IMR-90 (cell line): ENCODE data around the gene SLC19A2. TPM values are rescaled to one million over a fixed set of nuclear protein-coding genes. Genes with fewer than 3 reads are reported as not detected.

Source experiments
- ATAC-seq: fragments of 200-7000 bp; cut with Tn5 transposase; 2 replicates; pipeline ENCODE4 v1.9.1; 2020; ENCODE audit warnings: low read depth, mild to moderate bottlenecking, moderate library complexity
- BruUV-seq: library from RNA; stranded (reverse); fragments of 400-500 nt; replicated peaks from 2 replicates; lab custom pipeline; 2021; lab: Mats Ljungman, UMichigan
- CTCF ChIA-PET: fragments of 300-600 bp; formaldehyde crosslinking; extraction: SDS; loops from one replicate; lab custom pipeline; 2021; ENCODE audit warnings: antibody characterized with exemption; lab: Yijun Ruan, JAX
- POLR2A ChIA-PET: fragments of 300-600 bp; sonication (Branson Sonifier 250); formaldehyde crosslinking; loops from one replicate; lab custom pipeline; 2022; ENCODE audit warnings: antibody characterized with exemption; ENCODE audit not compliant: unreplicated experiment; lab: Charles Lee
- DNase-seq: peaks from one replicate; pipeline ENCODE4 v3.0.0; 2013
- H2AFZ ChIP-seq: replicated peaks from 2 replicates; pipeline ENCODE3; 2013; ENCODE audit warnings: low read length, mild to moderate bottlenecking; ENCODE audit not compliant: poor library complexity
- H2AK5ac ChIP-seq: 2 replicates; pipeline ENCODE4 v1.6.1; 2013; ENCODE audit warnings: low read depth, low read length, inconsistent platforms
- H2AK9ac ChIP-seq: replicated peaks from 2 replicates; pipeline ENCODE3; 2013; ENCODE audit warnings: mild to moderate bottlenecking, low read depth, low read length, moderate library complexity; ENCODE audit not compliant: poor library complexity
- H2BK120ac ChIP-seq: 2 replicates; pipeline ENCODE4 v1.6.1; 2013; ENCODE audit warnings: low read depth, low read length, inconsistent platforms
- H2BK15ac ChIP-seq: 3 replicates; pipeline ENCODE4 v1.6.1; 2013; ENCODE audit warnings: low read depth, low read length, inconsistent platforms
- H2BK20ac ChIP-seq: 2 replicates; pipeline ENCODE4 v1.6.1; 2013; ENCODE audit warnings: low read depth, mild to moderate bottlenecking, inconsistent platforms, low read length, moderate library complexity
- H2BK5ac ChIP-seq: 2 replicates; pipeline ENCODE4 v1.6.1; 2013; ENCODE audit warnings: mild to moderate bottlenecking, low read depth, low read length, inconsistent platforms; ENCODE audit not compliant: poor library complexity, severe bottlenecking
- H3K14ac ChIP-seq: replicated peaks from 2 replicates; pipeline ENCODE4 v1.6.1; 2013; ENCODE audit warnings: low read depth, low read length, inconsistent platforms
- H3K18ac ChIP-seq: 2 replicates; pipeline ENCODE4 v1.6.1; 2013; ENCODE audit warnings: low read depth, low read length, control low read depth
- H3K23ac ChIP-seq: 2 replicates; pipeline ENCODE4 v1.6.1; 2013; ENCODE audit warnings: low read depth, low read length, inconsistent platforms
- H3K27ac ChIP-seq: 2 replicates; pipeline ENCODE4 v1.5.1; 2013; ENCODE audit warnings: mild to moderate bottlenecking, control low read depth, low read length; ENCODE audit not compliant: insufficient read depth
- H3K27me3 ChIP-seq: 2 replicates; pipeline ENCODE4 v1.6.1; 2013; ENCODE audit warnings: low read length; ENCODE audit not compliant: control insufficient read depth, insufficient read depth
- H3K36me3 ChIP-seq: 2 replicates; pipeline ENCODE4 v1.6.1; 2013; ENCODE audit warnings: low read length, mixed read lengths; ENCODE audit not compliant: control insufficient read depth, insufficient read depth
- H3K4ac ChIP-seq: 2 replicates; pipeline ENCODE4 v1.6.1; 2013; ENCODE audit warnings: low read depth, low read length, inconsistent platforms
- H3K4me1 ChIP-seq: 2 replicates; pipeline ENCODE4 v1.6.1; 2013; ENCODE audit warnings: low read length, mixed read lengths; ENCODE audit not compliant: control insufficient read depth, insufficient read depth
- H3K4me2 ChIP-seq: 2 replicates; pipeline ENCODE4 v1.6.1; 2013; ENCODE audit warnings: low read depth, mild to moderate bottlenecking, control low read depth, low read length, moderate library complexity
- H3K4me3 ChIP-seq: 2 replicates; pipeline ENCODE4 v1.5.1; 2013; ENCODE audit warnings: low read depth, mild to moderate bottlenecking, control low read depth, low read length, moderate library complexity; ENCODE audit not compliant: insufficient read depth
- H3K56ac ChIP-seq: 2 replicates; pipeline ENCODE4 v1.6.1; 2013; ENCODE audit warnings: low read length, inconsistent platforms; ENCODE audit not compliant: insufficient read depth; ENCODE audit errors: extremely low read depth
- H3K79me1 ChIP-seq, 2 experiments: 2 replicates each; pipeline ENCODE4 v1.6.1; 2013; ENCODE audit warnings: low read length in 2 of 2, inconsistent platforms in 1 of 2, low read depth in 1 of 2
- H3K9ac ChIP-seq: 2 replicates; pipeline ENCODE4 v1.6.1; 2013; ENCODE audit warnings: low read depth, low read length, control low read depth
- H3K9me1 ChIP-seq: 2 replicates; pipeline ENCODE4 v1.6.1; 2013; ENCODE audit warnings: low read length, inconsistent platforms; ENCODE audit not compliant: insufficient read depth
- H3K9me3 ChIP-seq: 2 replicates; pipeline ENCODE4 v1.6.1; 2013; ENCODE audit warnings: low read length; ENCODE audit not compliant: control insufficient read depth, insufficient read depth
- H4K20me1 ChIP-seq: 2 replicates; pipeline ENCODE4 v1.6.1; 2013; ENCODE audit warnings: low read length, inconsistent platforms; ENCODE audit not compliant: insufficient read depth
- H4K5ac ChIP-seq: 2 replicates; pipeline ENCODE4 v1.6.1; 2013; ENCODE audit warnings: mild to moderate bottlenecking, low read depth, low read length, control low read depth
- H4K8ac ChIP-seq, 2 experiments: 2 replicates each; pipeline ENCODE4 v1.6.1; 2013; ENCODE audit warnings: low read depth in 2 of 2, low read length in 2 of 2, control low read depth in 1 of 2, inconsistent platforms in 1 of 2
- H4K91ac ChIP-seq: 2 replicates; pipeline ENCODE4 v1.6.1; 2013; ENCODE audit warnings: low read depth, low read length, inconsistent platforms; ENCODE audit not compliant: insufficient read depth
- FOS ChIP-seq: fragments of 150-350 bp; IDR thresholded peaks from 2 replicates; pipeline ENCODE4 v1.6.1; 2016; ENCODE audit warnings: low read depth, low read length
- SMC3 ChIP-seq: fragments of 150-350 bp; IDR thresholded peaks from 2 replicates; pipeline ENCODE4 v1.6.1; 2016; ENCODE audit warnings: low read depth, mild to moderate bottlenecking, antibody characterized with exemption, low read length, moderate library complexity
- WGBS, 2 experiments: methylation state at CpG; one replicate each; pipeline versions ENCODE4 v1.1.5 to v1.1.7; 2013; ENCODE audit warnings: missing lambda C conversion rate in 2 of 2; ENCODE audit not compliant: insufficient read length in 1 of 2; ENCODE audit errors: extremely low coverage in 2 of 2; 5-methylcytosine and 5-hydroxymethylcytosine counted together
- dilution Hi-C: fragments of 300-500 bp; cut with HindIII; formaldehyde crosslinking; loops from one replicate; pipeline ENCODE4 v1.14.3; 2018; ENCODE audit warnings: low sequenced_read_pairs; ENCODE audit not compliant: unreplicated experiment
- in situ Hi-C: fragments of 300-500 bp; cut with MboI; formaldehyde crosslinking; loops from 3 replicates; pipeline ENCODE4 v1.14.3; 2019; ENCODE audit warnings: low sequenced_read_pairs, inconsistent platforms, mixed read lengths
- intact Hi-C: fragments of 100-400 bp; cut with micrococcal nuclease; formaldehyde crosslinking; loops from 2 replicates; pipeline ENCODE4 v1.10.0; 2022
- polyA plus RNA-seq, 3 experiments: library from polyadenylated mRNA; depleted of rRNA; stranded (reverse); fragments of >200 nt; gene quantifications; 2 replicates each; pipeline ENCODE4 v1.2.3, GENCODE V29; 2012; ENCODE audit warnings: low replicate concordance in 1 of 3
- total RNA-seq: library from RNA; depleted of rRNA; stranded (reverse); fragments of >200 nt; gene quantifications from 2 replicates; pipeline ENCODE4 v1.2.3, GENCODE V29; 2012
- TF ChIP-seq, protein P1 (sequence below): fragments of 150-350 bp; IDR thresholded peaks from 2 replicates; pipeline ENCODE4 v1.6.1; 2017; ENCODE audit warnings: mild to moderate bottlenecking, antibody characterized with exemption, low read length, low read depth
- TF ChIP-seq, protein P2 (sequence below): conservative IDR thresholded peaks from 2 replicates; pipeline ENCODE4 v1.5.1; 2012; ENCODE audit warnings: mild to moderate bottlenecking, low read depth, low read length, improper control_type of control experiment

SLC19A2 gene
- total and polyA plus RNA-seq, 2 of the 4 experiments (the other 2 are of a cell fraction) = 3.6 to 5.2 TPM

DNA sequence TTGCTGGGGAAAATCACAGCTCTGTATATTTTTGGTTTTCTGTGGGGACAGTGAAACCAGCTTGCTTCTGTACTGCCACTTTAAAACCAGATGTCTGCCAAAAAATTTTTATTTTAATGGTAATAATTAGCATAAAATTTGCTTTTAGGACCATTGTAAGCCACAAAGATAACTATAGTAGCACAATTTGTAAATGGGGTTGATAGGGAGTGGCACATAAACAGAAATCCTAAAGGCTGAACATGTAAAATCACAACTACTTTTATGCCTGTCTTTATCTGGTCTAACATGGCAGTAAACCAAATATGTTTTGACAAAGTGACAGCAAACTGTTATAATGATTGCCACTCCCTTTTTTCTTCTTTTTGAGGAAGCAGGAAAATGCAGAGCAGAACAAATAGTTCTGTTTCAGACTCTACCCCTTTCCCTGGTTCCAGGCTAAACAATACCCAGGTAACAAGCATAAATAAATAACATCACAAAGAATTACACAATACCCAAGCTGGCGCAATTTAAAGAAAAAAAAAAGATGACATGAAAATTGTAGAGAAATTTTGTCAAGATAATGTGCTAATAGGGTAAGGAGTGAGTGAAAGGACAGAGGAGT, 34.4 kb downstream of the SLC19A2 start:
- Histone ChIP-seq H2AFZ (no peak overlapping the region), H3K23ac (no peak overlapping the region), H3K27me3 (no peaks in the 10 kb centered on the region), H3K14ac (no peak overlapping the region), H3K27ac (no peak overlapping the region), H3K4me2 (no peak overlapping the region), H3K79me1 (no peaks in the 10 kb centered on the region), H2AK9ac (no peak overlapping the region), H4K20me1 (no peaks in the 10 kb centered on the region), H3K36me3 (no peaks in the 10 kb centered on the region), H3K4me1 (no peaks in the 10 kb centered on the region), H3K18ac (no peak overlapping the region), H2BK15ac (no peak overlapping the region), H4K8ac (no peak overlapping the region), H3K56ac (no peak overlapping the region), H2BK120ac (no peak overlapping the region), H3K9me1 (no peaks in the 10 kb centered on the region), H4K91ac (no peak overlapping the region), H3K9me3 (no peaks in the 10 kb centered on the region), H2AK5ac (no peak overlapping the region), H3K4me3 (no peak overlapping the region), H3K9ac (no peak overlapping the region), H4K5ac (no peak overlapping the region), H2BK5ac (no peak overlapping the region), H3K4ac (no peak overlapping the region), H2BK20ac (no peak overlapping the region)
- ChIA-PET POLR2A (no interaction called here), CTCF (interaction anchor here (0.7 kb wide), 1 partner anchor 298 kb away, joined by 3 read pairs; no protein-coding TSS in a partner anchor)
- ATAC-seq (no peak), DNase-seq (no peak)
- dilution Hi-C loops = no loop called here
- intact Hi-C loops = no loop called here
- no TSS peak for BruUV-seq
- in situ Hi-C loops = no loop called here
- WGBS, 2 experiments = no CpG with 5 or more reads among the region's 1 CpG
- TF ChIP-seq, protein P1, sequence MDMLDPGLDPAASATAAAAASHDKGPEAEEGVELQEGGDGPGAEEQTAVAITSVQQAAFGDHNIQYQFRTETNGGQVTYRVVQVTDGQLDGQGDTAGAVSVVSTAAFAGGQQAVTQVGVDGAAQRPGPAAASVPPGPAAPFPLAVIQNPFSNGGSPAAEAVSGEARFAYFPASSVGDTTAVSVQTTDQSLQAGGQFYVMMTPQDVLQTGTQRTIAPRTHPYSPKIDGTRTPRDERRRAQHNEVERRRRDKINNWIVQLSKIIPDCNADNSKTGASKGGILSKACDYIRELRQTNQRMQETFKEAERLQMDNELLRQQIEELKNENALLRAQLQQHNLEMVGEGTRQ = no peak
- TF ChIP-seq SMC3 (no peak), FOS (no peak)
- TF ChIP-seq, protein P2, sequence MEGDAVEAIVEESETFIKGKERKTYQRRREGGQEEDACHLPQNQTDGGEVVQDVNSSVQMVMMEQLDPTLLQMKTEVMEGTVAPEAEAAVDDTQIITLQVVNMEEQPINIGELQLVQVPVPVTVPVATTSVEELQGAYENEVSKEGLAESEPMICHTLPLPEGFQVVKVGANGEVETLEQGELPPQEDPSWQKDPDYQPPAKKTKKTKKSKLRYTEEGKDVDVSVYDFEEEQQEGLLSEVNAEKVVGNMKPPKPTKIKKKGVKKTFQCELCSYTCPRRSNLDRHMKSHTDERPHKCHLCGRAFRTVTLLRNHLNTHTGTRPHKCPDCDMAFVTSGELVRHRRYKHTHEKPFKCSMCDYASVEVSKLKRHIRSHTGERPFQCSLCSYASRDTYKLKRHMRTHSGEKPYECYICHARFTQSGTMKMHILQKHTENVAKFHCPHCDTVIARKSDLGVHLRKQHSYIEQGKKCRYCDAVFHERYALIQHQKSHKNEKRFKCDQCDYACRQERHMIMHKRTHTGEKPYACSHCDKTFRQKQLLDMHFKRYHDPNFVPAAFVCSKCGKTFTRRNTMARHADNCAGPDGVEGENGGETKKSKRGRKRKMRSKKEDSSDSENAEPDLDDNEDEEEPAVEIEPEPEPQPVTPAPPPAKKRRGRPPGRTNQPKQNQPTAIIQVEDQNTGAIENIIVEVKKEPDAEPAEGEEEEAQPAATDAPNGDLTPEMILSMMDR = no peak
